ENCODE results near the gene ALDH1L2.

ALDH1L2 gene

GRCh38 chr12:105083551-105084105 lies 630 bp downstream of the ALDH1L2 start:
- peak; percentile 59 for DNase-seq (ENCODE audit: low read depth)

DNA sequence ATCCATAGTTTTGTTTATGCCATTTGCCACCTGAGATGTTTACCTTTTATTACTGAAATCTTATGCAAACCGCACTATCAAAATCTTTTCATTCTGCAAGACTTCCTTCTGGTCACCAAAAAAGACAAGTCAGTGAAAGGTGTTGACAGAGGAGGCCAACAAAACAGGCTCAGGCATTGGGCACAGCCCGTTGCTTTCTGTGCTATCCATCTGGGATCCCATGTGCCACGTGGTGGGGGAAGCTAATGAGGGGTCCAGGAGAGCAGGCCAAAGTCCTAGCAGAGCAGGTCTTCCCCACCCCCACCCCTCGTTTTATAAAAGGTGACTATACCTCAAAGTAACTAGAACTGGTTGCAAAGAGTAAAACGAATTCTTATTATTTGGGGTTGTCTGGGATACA lies 1.2 kb downstream of the ALDH1L2 start:
- DNase-seq (ENCODE audit: low read depth): no peak

GRCh38 chr12:105078712-105079570 lies 5.3 kb downstream of the ALDH1L2 start:
- no peak for DNase-seq (ENCODE audit: low read depth)

GRCh38 chr12:105077435-105077834 lies 6.8 kb downstream of the ALDH1L2 start:
- no peak for DNase-seq (ENCODE audit: low read depth)

- no peak for DNase-seq (ENCODE audit: low read depth)
These were observed 7.3 kb downstream of the ALDH1L2 start for GRCh38 chr12:105076913-105077312.

GRCh38 chr12:105076098-105076497 lies 8.2 kb downstream of the ALDH1L2 start:
- peak; percentile 73 for DNase-seq (ENCODE audit: low read depth)

DNA sequence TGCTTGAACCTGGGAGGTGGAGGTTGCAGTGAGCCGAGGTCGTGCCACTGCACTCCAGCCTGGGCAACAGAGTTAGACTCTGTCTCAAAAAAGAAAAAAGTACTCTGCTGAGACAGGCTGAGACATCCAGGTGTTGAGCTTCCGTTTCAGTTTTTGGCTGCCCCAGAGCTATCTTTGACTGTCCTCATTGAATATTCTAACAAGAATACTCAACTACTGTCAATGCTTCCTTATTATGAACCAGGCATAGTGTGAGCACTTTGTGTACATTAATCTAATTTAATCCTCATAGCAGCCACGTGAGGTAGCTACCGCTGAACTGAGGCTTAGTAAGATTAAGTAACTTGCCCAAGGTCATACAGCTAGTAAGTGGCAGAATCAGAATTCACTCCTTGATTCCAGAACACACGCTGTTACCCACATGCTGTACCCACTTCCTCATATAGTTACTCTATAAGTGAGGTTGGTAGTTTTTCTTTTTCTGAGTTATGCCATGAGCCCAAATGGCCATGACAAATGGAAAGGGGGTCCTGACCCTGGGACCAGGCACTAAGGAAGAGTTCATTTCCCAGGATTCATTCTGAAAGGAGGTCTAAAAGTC lies 11.3 kb downstream of the ALDH1L2 start:
- no peak for DNase-seq (ENCODE audit: low read depth)

GRCh38 chr12:105071981-105072380 lies 12.3 kb downstream of the ALDH1L2 start:
- DNase-seq (ENCODE audit: low read depth): no peak

DNA sequence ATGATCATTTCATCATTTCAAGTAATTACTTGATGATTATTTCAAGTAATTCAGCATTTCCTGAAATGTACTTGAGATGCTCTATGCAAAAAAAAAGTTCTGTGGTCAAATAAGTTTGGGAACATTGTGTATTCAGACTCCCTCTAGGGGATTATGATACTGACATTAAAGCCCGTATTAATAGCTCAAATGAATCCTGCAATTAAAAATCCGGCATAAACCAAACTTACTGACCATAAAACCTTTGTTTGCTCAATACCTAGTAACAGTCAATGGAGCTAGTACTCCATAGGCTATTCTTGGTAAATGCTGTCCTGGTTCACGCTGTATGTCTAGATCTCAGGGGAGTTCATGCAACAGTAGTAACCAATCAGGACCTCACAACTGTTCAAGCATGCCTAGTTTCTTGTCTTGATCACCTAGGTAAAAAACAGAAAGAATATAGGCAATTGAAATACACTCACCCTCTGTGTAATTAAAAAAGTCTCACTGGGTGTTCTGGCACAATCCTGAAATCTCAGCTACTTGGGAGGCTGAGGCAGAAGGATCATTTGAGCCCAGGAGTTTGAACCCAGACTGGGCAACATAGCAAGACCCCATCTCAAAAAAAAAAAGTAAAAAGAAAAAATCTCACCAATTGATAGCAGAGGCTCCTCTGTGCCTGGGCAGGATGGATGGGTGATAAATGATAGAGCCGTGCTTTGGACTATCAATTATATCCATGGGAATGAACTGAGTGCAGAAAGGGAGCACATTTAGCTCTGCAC lies 14.1 kb downstream of the ALDH1L2 start:
- no peak for DNase-seq (ENCODE audit: low read depth)

DNA sequence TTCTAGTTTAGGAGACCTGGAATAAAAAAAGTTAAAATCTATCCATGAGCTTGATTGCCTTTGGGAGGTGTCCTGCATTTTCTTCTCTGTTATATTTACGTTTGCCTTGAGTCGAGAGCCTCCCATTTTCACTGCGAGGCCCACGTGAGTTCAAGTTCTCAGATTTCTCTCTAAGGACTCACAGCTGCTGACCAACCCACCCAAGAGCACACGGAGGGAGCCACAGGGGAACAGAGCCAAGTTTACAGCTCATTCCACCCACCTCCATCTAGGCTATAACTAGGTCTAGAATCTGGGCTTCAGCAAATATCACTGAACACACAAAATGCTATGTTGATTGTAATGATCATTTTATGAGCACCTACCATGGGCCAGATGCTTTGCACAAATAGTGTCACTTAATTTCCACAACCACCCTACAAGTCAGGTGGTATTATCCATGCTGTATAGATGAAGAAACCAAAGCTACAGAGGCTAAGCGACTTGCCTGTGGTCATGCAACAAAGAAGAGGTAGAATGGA lies 16.7 kb downstream of the ALDH1L2 start:
- no peak for DNase-seq (ENCODE audit: low read depth)

DNA sequence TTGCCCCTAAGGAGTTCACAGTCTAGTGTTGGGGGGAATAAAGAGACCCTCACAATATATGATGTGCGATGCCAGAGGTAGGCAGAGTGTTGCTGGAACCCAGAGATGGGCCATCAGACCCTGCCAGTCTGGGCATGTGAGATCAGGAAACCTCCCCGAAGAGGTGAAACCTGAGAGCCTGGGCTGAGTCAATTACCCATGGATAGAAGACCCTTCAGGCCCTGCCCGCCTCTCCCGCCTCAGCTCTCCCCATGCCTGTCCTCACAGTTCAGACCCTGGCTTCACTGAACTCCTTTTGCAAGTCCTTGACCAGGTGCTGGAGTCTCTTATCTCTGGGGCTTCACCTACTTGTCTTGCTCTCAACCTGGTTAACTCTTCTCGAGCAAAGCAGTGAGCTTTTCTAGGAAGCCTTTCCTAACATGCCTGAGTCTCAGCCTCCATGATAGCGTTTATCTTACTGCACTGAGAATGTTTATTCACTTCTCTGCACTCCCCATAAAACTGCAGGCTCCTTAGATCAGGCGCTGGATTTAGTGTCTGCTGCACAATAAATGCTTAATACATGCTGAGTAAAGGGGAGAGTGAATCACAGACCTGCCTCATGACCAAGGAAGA lies 19.6 kb downstream of the ALDH1L2 start:
- no peak for DNase-seq (ENCODE audit: low read depth)

DNA sequence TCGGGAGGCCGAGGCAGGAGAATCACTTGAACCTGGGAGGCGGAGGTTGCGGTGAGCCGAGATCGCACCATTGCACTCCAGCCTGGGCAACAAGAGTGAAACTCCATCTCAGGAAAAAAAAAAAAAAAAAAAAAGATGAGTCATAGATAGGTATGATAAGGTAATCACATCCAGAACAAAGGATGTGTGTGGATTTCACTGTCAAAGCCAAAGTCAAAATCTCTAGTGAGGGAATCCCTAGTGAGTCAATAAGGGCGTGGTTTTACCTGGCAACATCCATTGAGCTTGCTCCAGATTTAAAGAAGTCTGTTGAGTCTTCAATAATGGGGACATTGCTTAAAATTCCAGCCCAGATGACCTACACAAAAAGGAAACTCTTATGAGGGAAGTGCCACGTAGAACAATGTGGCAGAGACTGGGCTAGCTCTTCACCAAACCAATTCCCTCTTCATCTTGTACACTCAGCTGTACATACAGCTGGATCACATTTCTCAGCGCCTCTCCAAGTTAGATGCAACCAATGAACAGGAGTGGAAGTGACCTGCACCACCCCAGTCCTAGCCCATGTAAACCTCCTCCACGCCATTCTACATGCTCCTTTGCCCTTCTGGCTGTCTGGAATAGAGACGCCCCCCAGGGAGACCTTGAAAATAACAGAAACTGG lies 23.4 kb downstream of the ALDH1L2 start:
- no peak for DNase-seq (ENCODE audit: low read depth)

DNA sequence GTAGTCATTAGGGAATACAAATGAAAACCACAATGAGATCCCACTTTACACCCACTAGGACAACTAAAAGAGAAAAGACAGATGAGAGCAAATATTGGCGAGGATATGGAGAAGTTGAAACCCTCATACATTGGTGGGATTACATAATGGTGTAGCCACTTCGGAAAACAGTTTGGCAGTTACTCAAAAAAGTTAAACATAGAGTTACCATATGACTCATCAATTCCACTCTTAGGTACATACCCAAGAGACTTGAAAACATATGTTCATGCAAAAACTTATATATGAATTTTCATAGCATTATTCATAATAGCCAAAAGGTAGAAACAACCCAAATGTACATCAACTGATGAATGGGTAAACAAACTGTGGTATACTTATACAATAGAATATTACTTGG lies 27.1 kb downstream of the ALDH1L2 start:
- no peak for DNase-seq (ENCODE audit: low read depth)

DNA sequence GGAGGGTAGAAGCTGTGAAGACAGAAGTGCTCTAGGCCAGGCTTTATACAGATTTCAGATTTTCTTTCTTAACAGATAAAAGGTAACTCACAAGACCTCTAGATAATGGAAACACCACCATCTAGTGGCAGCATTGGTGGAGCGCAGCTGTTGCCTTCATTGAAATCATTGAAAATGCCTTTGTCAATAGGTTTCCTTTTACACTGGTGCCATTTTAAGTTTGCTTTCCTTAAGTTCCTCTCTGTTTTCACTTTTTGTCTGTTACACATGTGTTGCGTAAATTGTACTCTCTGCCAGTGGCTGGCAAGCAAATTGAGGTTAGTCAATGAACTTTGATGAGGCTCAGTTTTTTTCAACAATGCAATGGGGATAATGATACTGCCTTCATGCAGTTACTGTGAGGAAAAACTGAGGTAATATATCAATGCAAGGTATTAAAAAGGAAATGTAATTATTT lies 31.1 kb downstream of the ALDH1L2 start:
- peak; percentile 41 for DNase-seq (ENCODE audit: low read depth)

GRCh38 chr12:105051981-105052380 lies 32.3 kb downstream of the ALDH1L2 start:
- DNase-seq (ENCODE audit: low read depth): no peak

GRCh38 chr12:105048315-105048714 lies 35.9 kb downstream of the ALDH1L2 start:
- no peak for DNase-seq (ENCODE audit: low read depth)

DNA sequence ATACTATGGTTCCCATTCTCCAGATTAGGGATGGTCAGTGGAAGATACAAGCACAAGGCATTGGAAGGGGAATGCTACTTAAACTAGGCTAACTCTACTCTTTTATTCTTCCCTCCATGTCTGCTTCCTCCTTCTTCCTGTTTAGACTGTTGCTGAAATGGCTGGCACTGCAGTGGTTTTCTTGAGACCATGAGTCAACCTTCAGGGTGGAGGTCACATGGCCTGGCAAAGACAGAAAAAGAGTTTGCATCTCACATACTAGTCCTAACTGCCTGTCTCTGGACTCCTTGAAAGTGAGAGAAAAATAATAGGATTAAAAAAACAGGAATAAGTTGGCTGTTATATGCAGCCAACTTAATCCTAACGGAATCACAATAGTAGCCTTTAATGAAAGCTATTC lies 37.0 kb downstream of the ALDH1L2 start:
- no peak for DNase-seq (ENCODE audit: low read depth)

DNA sequence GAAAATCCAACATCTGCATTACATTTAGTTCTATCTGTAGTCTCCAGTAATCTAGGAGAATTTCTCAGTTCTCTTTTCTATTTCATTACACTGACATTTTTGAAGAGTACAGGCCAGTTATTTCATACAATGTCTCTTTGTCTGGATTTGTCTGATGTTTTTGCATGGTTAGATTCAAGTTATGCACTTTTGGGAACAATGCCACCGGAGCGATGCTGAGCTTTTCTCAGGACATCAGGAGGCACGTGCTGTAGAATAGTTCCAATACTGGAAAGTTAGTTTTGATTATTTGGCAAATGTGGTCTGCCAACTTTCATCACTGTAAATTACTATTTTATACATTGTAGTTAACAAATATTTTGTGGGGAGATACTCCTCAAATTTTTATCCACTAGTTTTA lies 43.1 kb downstream of the ALDH1L2 start:
- DNase-seq (ENCODE audit: low read depth): no peak

GRCh38 chr12:105040476-105040875 lies 43.8 kb downstream of the ALDH1L2 start:
- no peak for DNase-seq (ENCODE audit: low read depth)

DNA sequence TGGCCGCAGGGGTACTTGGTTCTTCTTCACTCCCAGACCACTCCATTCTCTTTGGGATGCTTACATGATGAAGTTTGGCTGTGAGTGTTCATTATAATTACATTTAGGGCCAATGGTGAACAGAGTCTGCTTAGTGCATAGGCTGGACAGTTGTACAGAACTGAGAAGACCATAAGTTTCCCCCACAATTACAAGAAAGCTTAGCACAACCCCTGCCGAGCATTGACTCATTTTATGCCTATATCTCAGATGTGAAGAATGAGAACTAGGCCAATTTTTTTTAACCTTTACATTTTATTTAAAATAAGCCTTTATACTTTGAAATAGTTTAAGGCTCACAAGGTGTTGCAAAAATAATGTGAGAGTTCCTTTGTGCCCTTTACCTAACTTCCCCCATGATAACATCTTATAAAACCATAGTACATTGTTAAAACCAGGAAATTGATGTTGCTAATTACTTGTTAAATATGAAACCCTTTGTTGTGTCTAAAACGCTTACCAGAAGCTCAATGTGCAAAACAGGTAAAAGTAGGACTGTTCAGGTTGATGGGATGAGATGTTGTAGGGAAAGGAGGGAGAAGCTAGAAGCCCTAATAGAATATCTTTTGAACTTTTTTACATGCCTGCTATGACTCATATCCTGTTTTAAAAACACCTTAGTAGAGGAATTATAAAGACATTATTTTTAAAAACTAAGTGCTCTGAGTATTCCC lies 47.2 kb downstream of the ALDH1L2 start:
- DNase-seq (ENCODE audit: low read depth): no peak

DNA sequence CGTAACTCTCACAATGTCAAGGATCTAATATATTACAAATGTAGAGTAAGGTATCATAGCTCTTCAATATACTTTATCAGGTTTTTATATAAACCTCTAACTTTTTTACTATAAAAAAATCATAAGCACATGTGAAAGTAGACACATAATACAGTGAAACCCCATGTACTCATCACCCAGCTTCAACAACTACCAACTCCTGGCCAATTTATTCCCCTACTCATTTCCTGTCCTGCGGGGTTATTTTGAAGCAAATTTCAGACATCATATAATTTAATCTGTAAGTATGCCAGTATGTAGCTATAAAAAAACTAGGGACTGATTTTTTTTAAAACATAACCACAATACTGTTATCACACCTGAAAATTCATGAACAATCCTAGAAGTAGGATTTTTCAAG lies 50.4 kb downstream of the ALDH1L2 start:
- no peak for DNase-seq (ENCODE audit: low read depth)
